Hepatocyte (in vitro differentiated cells): ENCODE results near the gene PGC. TPM values are rescaled to one million over a fixed set of nuclear protein-coding genes. Genes with fewer than 3 reads are reported as not detected.

Experiments
- DNase-seq: peaks from one replicate; pipeline ENCODE4 v3.0.0-alpha.2; 2016; ENCODE audit warnings: low spot score
- H2AFZ ChIP-seq: fragments of 200-600 bp; sonication (generic); 2 replicates; pipeline ENCODE4 v1.6.0; 2016; ENCODE audit warnings: antibody characterized with exemption, mild to moderate bottlenecking
- H3K27ac ChIP-seq: fragments of 200-600 bp; sonication (generic); 2 replicates; pipeline ENCODE4 v1.5.1; 2016; ENCODE audit warnings: mild to moderate bottlenecking
- H3K27me3 ChIP-seq: fragments of 200-600 bp; sonication (generic); 2 replicates; pipeline ENCODE4 v1.6.1; 2016
- H3K36me3 ChIP-seq: fragments of 200-600 bp; sonication (generic); replicated peaks from 2 replicates; pipeline ENCODE4 v1.5.1; 2016; ENCODE audit warnings: low read depth; ENCODE audit not compliant: insufficient read depth
- H3K4me1 ChIP-seq: fragments of 200-600 bp; sonication (generic); 2 replicates; pipeline ENCODE4 v1.5.1; 2016; ENCODE audit warnings: mild to moderate bottlenecking, moderate library complexity; ENCODE audit not compliant: insufficient read depth
- H3K4me2 ChIP-seq: fragments of 200-600 bp; sonication (generic); 2 replicates; pipeline ENCODE4 v1.6.0; 2016
- H3K4me3 ChIP-seq: fragments of 200-600 bp; sonication (generic); 2 replicates; pipeline ENCODE4 v1.5.1; 2016; ENCODE audit warnings: mild to moderate bottlenecking
- H3K79me2 ChIP-seq: fragments of 200-600 bp; sonication (generic); 2 replicates; pipeline ENCODE4 v1.6.0; 2017; ENCODE audit warnings: mild to moderate bottlenecking
- H3K9me2 ChIP-seq: fragments of 200-600 bp; sonication (generic); replicated peaks from 2 replicates; pipeline ENCODE4 v1.6.0; 2017; ENCODE audit warnings: mild to moderate bottlenecking; ENCODE audit not compliant: insufficient read depth
- H3K9me3 ChIP-seq: fragments of 200-600 bp; sonication (generic); 2 replicates; pipeline ENCODE4 v1.5.1; 2016; ENCODE audit warnings: low read depth, mild to moderate bottlenecking
- H4K20me1 ChIP-seq: fragments of 200-600 bp; sonication (generic); 2 replicates; pipeline ENCODE4 v1.6.0; 2016; ENCODE audit warnings: mild to moderate bottlenecking; ENCODE audit not compliant: insufficient read depth, poor library complexity, severe bottlenecking
- CTCF ChIP-seq: fragments of 200-600 bp; sonication (generic); IDR thresholded peaks from 2 replicates; pipeline ENCODE4 v1.5.1; 2016; ENCODE audit warnings: antibody characterized with exemption, mild to moderate bottlenecking; ENCODE audit not compliant: poor library complexity
- EZH2 ChIP-seq: fragments of 200-600 bp; sonication (generic); IDR thresholded peaks from 2 replicates; pipeline ENCODE4 v1.6.1; 2016; ENCODE audit warnings: antibody characterized with exemption, mild to moderate bottlenecking, borderline replicate concordance
- EZH2phosphoT487 ChIP-seq: fragments of 200-600 bp; sonication (generic); IDR thresholded peaks from one replicate; pipeline ENCODE4 v1.6.1; 2018; ENCODE audit warnings: antibody characterized with exemption, mild to moderate bottlenecking, low read depth, moderate library complexity; ENCODE audit not compliant: unreplicated experiment, severe bottlenecking
- WGBS: methylation state at CpG from one replicate; pipeline ENCODE4 v1.1.6; 2016; ENCODE audit warnings: low lambda C conversion rate; ENCODE audit errors: missing lambda C conversion rate; 5-methylcytosine and 5-hydroxymethylcytosine counted together
- polyA plus RNA-seq: library from polyadenylated mRNA; unstranded; fragments of >200 nt; fragmentation: Nextera tagmentation; extraction: Ambion mirVana; gene quantifications from 2 replicates; pipeline ENCODE4 v1.2.1, GENCODE V29; 2016
- total RNA-seq: library from RNA; depleted of rRNA; stranded (reverse); fragments of >200 nt; gene quantifications from 2 replicates; pipeline ENCODE4 v1.2.3, GENCODE V29; 2014

PGC gene
- total and polyA plus RNA-seq, 2 experiments from 2014 or later, result 109 to 114 TPM

GRCh38 chr6:41699063-41699462, 48.1 kb downstream of the PGC start:
- DNase-seq, result no peak
- no peaks in the 10 kb centered on the region for H3K27me3 ChIP-seq
- H2AFZ ChIP-seq, result no peak overlapping the region
- no peaks in the 10 kb centered on the region for H3K4me1 ChIP-seq
- H3K4me3 ChIP-seq, result no peak overlapping the region
- no peak for TF ChIP-seq EZH2
- H3K79me2 ChIP-seq, result peaks cover 1% of the 10 kb centered on the region
- no peaks in the 10 kb centered on the region for H3K9me3 ChIP-seq
- H3K9me2 ChIP-seq, result no peaks in the 10 kb centered on the region
- no peak overlapping the region for H3K4me2 ChIP-seq
- H3K36me3 ChIP-seq, result no peaks in the 10 kb centered on the region
- no peaks in the 10 kb centered on the region for H4K20me1 ChIP-seq
- WGBS, result 89% methylated on average over 2 of the region's 2 CpGs
- H3K27ac ChIP-seq, result no peak overlapping the region

GRCh38 chr6:41697861-41698781, 49.1 kb downstream of the PGC start:
- Histone ChIP-seq H3K9me3 (no peaks in the 10 kb centered on the region), H4K20me1 (no peaks in the 10 kb centered on the region), H3K36me3 (no peaks in the 10 kb centered on the region), H3K27me3 (no peaks in the 10 kb centered on the region), H3K4me1 (no peaks in the 10 kb centered on the region), H3K79me2 (no peaks in the 10 kb centered on the region), H3K9me2 (no peaks in the 10 kb centered on the region), H3K4me3 (no peak overlapping the region), H2AFZ (no peak overlapping the region), H3K4me2 (no peak overlapping the region), H3K27ac (no peak overlapping the region)
- 66% methylated on average over 15 of the region's 15 CpGs for WGBS
- no peak for DNase-seq
- no peak for TF ChIP-seq EZH2phosphoT487
- TF ChIP-seq CTCF, result no peak
- no peak for TF ChIP-seq EZH2

- DNase-seq, result no peak
- no peak overlapping the region for H2AFZ ChIP-seq
- H3K79me2 ChIP-seq, result no peaks in the 10 kb centered on the region
- no peaks in the 10 kb centered on the region for H3K4me1 ChIP-seq
- no peaks in the 10 kb centered on the region for H3K9me3 ChIP-seq
- H3K4me3 ChIP-seq, result no peak overlapping the region
- TF ChIP-seq CTCF (no peak), EZH2phosphoT487 (no peak), EZH2 (no peak)
- no peaks in the 10 kb centered on the region for H3K27me3 ChIP-seq
- no peaks in the 10 kb centered on the region for H3K36me3 ChIP-seq
- H4K20me1 ChIP-seq, result no peaks in the 10 kb centered on the region
- H3K4me2 ChIP-seq, result no peak overlapping the region
- H3K9me2 ChIP-seq, result no peaks in the 10 kb centered on the region
- no peak overlapping the region for H3K27ac ChIP-seq
- 92% methylated on average over 6 of the region's 6 CpGs for WGBS
Measured at GRCh38 chr6:41696788-41697187, 50.4 kb downstream of the PGC start.

GRCh38 chr6:41695825-41696224, 51.4 kb downstream of the PGC start:
- H3K4me2 ChIP-seq, result no peak overlapping the region
- TF ChIP-seq EZH2, result no peak
- H3K79me2 ChIP-seq, result no peaks in the 10 kb centered on the region
- no peak for DNase-seq
- no peaks in the 10 kb centered on the region for H3K27me3 ChIP-seq
- no peaks in the 10 kb centered on the region for H3K4me1 ChIP-seq
- H3K27ac ChIP-seq, result no peak overlapping the region
- H3K9me3 ChIP-seq, result no peaks in the 10 kb centered on the region
- no peak overlapping the region for H3K4me3 ChIP-seq
- H2AFZ ChIP-seq, result no peak overlapping the region
- WGBS, result 88% methylated on average over 6 of the region's 6 CpGs
- H3K36me3 ChIP-seq, result no peaks in the 10 kb centered on the region
- H3K9me2 ChIP-seq, result no peaks in the 10 kb centered on the region
- no peaks in the 10 kb centered on the region for H4K20me1 ChIP-seq
